Measurements from ENCODE around the gene ACTRT2. TPM values are rescaled to one million over a fixed set of nuclear protein-coding genes. Genes with fewer than 3 reads are reported as not detected.
A peak's percentile ranks its signal among the peaks of the same experiment; 100 is the strongest.

The ACTRT2 gene
- total RNA-seq, 1 donor from 2014 or later: not detected

GRCh38 chr1:3069491-3070308 is 48.4 kb downstream of the ACTRT2 start:
- intact Hi-C loops (cut with DNase I): loop anchor here (1.0 to 2.0 kb wide), 4 partner anchors 117 to 327 kb away; no protein-coding TSS in a partner anchor
- Histone ChIP-seq H3K36me3 (peaks cover 0 to 7% of the 10 kb centered on the region in 2 donors), H3K9me3 (no peaks in the 10 kb centered on the region), H3K27ac (peak overlapping the region; percentile 99 to 100), H3K27me3 (no peaks in the 10 kb centered on the region), H3K4me3 (peak overlapping the region; percentile 95 to 97), H3K4me1 (peaks cover 7 to 32% of the 10 kb centered on the region in 2 donors)
- TF ChIP-seq, protein P1, sequence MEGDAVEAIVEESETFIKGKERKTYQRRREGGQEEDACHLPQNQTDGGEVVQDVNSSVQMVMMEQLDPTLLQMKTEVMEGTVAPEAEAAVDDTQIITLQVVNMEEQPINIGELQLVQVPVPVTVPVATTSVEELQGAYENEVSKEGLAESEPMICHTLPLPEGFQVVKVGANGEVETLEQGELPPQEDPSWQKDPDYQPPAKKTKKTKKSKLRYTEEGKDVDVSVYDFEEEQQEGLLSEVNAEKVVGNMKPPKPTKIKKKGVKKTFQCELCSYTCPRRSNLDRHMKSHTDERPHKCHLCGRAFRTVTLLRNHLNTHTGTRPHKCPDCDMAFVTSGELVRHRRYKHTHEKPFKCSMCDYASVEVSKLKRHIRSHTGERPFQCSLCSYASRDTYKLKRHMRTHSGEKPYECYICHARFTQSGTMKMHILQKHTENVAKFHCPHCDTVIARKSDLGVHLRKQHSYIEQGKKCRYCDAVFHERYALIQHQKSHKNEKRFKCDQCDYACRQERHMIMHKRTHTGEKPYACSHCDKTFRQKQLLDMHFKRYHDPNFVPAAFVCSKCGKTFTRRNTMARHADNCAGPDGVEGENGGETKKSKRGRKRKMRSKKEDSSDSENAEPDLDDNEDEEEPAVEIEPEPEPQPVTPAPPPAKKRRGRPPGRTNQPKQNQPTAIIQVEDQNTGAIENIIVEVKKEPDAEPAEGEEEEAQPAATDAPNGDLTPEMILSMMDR (IDR thresholded peaks at IDR 0.05): peak in 1 of 3 experiments; percentile 49
- DNase-seq (ENCODE audit: low spot score in 2 of 2): peak; percentile 8 to 82

- peaks cover 10 to 33% of the 10 kb centered on the region in 2 donors for H3K4me1 ChIP-seq
- H3K27me3 ChIP-seq: no peaks in the 10 kb centered on the region
- DNase-seq (ENCODE audit: low spot score in 2 of 2): no peak
- peak overlapping the region; percentile 95 to 97 for H3K4me3 ChIP-seq
- TF ChIP-seq, protein P1 (IDR thresholded peaks at IDR 0.05): no peak
- intact Hi-C loops (cut with DNase I): loop anchor here (2.0 kb wide), 1 partner anchor 117 kb away; no protein-coding TSS in a partner anchor
- no peaks in the 10 kb centered on the region for H3K9me3 ChIP-seq
- H3K36me3 ChIP-seq: peaks cover 0 to 7% of the 10 kb centered on the region in 2 donors
- H3K27ac ChIP-seq: peak overlapping the region; percentile 99 to 100
Measured at GRCh38 chr1:3070309-3070643, 49.0 kb downstream of the ACTRT2 start.

- no peak for DNase-seq (ENCODE audit: low spot score in 2 of 2)
- H3K4me1 ChIP-seq: peaks cover 15 to 33% of the 10 kb centered on the region in 2 donors
Measured at GRCh38 chr1:3070644-3071564, 49.6 kb downstream of the ACTRT2 start.

DNA sequence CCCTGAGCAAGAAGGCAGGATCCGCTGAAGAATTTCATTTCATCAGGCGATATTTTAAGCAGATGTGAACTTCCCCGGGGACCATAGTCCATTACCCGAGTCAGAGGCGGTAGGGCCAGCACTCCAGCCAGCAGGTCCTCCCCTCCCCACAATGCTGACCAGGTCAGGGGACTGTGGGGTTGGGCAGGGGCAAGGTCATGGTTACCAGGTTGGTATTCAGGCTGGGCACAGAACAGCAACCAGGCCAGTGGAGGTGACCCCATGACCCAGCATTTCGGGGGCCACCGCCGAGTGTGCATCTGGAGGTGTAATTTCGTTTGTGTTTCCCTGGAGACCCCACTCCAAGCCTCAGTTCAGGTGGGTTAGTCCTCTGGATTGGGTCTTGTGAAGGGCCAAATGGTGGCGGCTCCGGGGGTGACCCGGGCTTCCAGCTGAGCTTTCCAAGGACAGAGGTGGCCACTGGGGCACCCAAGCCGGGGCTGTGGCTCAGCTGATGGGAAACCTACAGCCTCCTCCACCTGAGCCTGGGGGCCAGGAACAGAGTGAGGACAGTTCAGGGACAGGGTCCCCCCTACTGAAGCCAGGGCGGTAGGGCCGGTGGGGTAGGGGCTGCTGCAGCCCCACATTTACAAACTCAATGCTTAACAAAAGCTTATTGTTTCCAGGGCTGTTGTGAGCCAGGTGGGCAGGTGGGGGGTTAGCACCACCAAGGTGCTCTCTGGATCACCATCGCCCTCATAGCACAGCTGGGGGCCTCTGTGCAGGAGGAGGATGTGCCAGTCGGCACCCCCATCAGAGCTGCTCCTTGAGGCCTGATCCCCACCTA is 50.5 kb downstream of the ACTRT2 start:
- intact Hi-C loops (cut with DNase I): loop anchor here (2.0 kb wide), 1 partner anchor 115 kb away; no protein-coding TSS in a partner anchor
- H3K27me3 ChIP-seq: no peaks in the 10 kb centered on the region
- no peak for DNase-seq (ENCODE audit: low spot score in 2 of 2)
- peak overlapping the region; percentile 95 to 97 for H3K4me3 ChIP-seq
- peak overlapping the region; percentile 99 to 100 for H3K27ac ChIP-seq
- TF ChIP-seq, protein P1 (IDR thresholded peaks at IDR 0.05): no peak
- H3K9me3 ChIP-seq: no peaks in the 10 kb centered on the region
- peaks cover 0 to 7% of the 10 kb centered on the region in 2 donors for H3K36me3 ChIP-seq
- H3K4me1 ChIP-seq: peaks cover 20 to 40% of the 10 kb centered on the region in 2 donors

More at GRCh38 chr1:3070644-3071564, 49.6 kb downstream of the ACTRT2 start:
- TF ChIP-seq, protein P1 (IDR thresholded peaks at IDR 0.05): no peak
- Histone ChIP-seq H3K9me3 (no peaks in the 10 kb centered on the region), H3K36me3 (peaks cover 0 to 7% of the 10 kb centered on the region in 2 donors), H3K27me3 (no peaks in the 10 kb centered on the region), H3K4me3 (peak overlapping the region; percentile 95 to 97), H3K27ac (peak overlapping the region; percentile 99 to 100)
- intact Hi-C loops (cut with DNase I): loop anchor here (2.0 kb wide), 1 partner anchor 116 kb away; no protein-coding TSS in a partner anchor

Other genes with a start within 250 kb of the ACTRT2 start
- 0.75 TPM for gene TTC34, start 219.8 kb upstream of the ACTRT2 start, total RNA-seq
- 84.2 TPM for gene PRDM16, start 47.7 kb downstream of the ACTRT2 start, total RNA-seq

Measured in ascending aorta (tissue), 2 donors.